WTC11 (cell line): ENCODE data around the gene DCAF6. TPM values are rescaled to one million over a fixed set of nuclear protein-coding genes. Genes with fewer than 3 reads are reported as not detected.

ENCODE experiments used
- ATAC-seq: fragments of 200-7000 bp; cut with Tn5 transposase; 2 replicates; pipeline ENCODE4 v1.10.0; 2021; ENCODE audit warnings: mild to moderate bottlenecking, moderate library complexity
- CTCF ChIA-PET: fragments of 300-600 bp; sonication (Branson Sonifier 250); formaldehyde crosslinking; loops from one replicate; lab custom pipeline; 2021; ENCODE audit warnings: antibody characterized with exemption; lab: Charles Lee
- POLR2A ChIA-PET: fragments of 350-600 bp; sonication (Branson Sonifier 250); formaldehyde crosslinking; loops from one replicate; lab custom pipeline; 2021; ENCODE audit warnings: antibody characterized with exemption; lab: Charles Lee
- DNase-seq: peaks from one replicate; pipeline ENCODE4 v3.0.0; 2021; ENCODE audit warnings: low spot score
- H3K27ac Mint-ChIP-seq: 2 replicates; pipeline ENCODE4 v1.8.0; 2021; ENCODE audit warnings: mixed read lengths
- H3K27me3 Mint-ChIP-seq: 2 replicates; pipeline ENCODE4 v1.8.0; 2021; ENCODE audit warnings: low read depth, mild to moderate bottlenecking, moderate library complexity, mixed read lengths
- H3K36me3 Mint-ChIP-seq: 2 replicates; pipeline ENCODE4 v1.8.0; 2021; ENCODE audit warnings: mixed read lengths
- H3K4me1 Mint-ChIP-seq: 2 replicates; pipeline ENCODE4 v1.8.0; 2022; ENCODE audit warnings: mixed read lengths
- H3K4me3 Mint-ChIP-seq: 2 replicates; pipeline ENCODE4 v1.8.0; 2021; ENCODE audit warnings: mild to moderate bottlenecking, moderate library complexity, mixed read lengths
- H3K9me3 Mint-ChIP-seq: 2 replicates; pipeline ENCODE4 v1.8.0; 2021; ENCODE audit warnings: mixed read lengths
- ATF1 ChIP-seq: sonication (generic); formaldehyde crosslinking; IDR thresholded peaks from 2 replicates; pipeline ENCODE4 v1.8.1; 2023; ENCODE audit warnings: mild to moderate bottlenecking, moderate library complexity, missing genetic modification reagents
- CBFB ChIP-seq: sonication (generic); formaldehyde crosslinking; IDR thresholded peaks from 2 replicates; pipeline ENCODE4 v1.8.1; 2022; ENCODE audit warnings: mild to moderate bottlenecking, low read depth, missing genetic modification reagents
- CREM ChIP-seq: sonication (generic); formaldehyde crosslinking; IDR thresholded peaks from 2 replicates; pipeline ENCODE4 v1.8.1; 2022; ENCODE audit warnings: mild to moderate bottlenecking, missing genetic modification reagents, moderate library complexity
- FOXP1 ChIP-seq: sonication (generic); formaldehyde crosslinking; IDR thresholded peaks from 2 replicates; pipeline ENCODE4 v1.8.0; 2022; ENCODE audit warnings: missing genetic modification reagents, mild to moderate bottlenecking, moderate library complexity, borderline replicate concordance
- GABPB1 ChIP-seq: sonication (generic); formaldehyde crosslinking; IDR thresholded peaks from 2 replicates; pipeline ENCODE4 v1.8.1; 2023; ENCODE audit warnings: mild to moderate bottlenecking, missing genetic modification reagents
- IRF2 ChIP-seq: sonication (generic); formaldehyde crosslinking; IDR thresholded peaks from 2 replicates; pipeline ENCODE4 v1.8.0; 2022; ENCODE audit warnings: low read depth, missing genetic modification reagents, borderline replicate concordance
- MLX ChIP-seq: sonication (generic); formaldehyde crosslinking; IDR thresholded peaks from 2 replicates; pipeline ENCODE4 v1.8.1; 2023; ENCODE audit warnings: mild to moderate bottlenecking, missing genetic modification reagents, moderate library complexity
- NFE2L1 ChIP-seq: sonication (generic); formaldehyde crosslinking; IDR thresholded peaks from 2 replicates; pipeline ENCODE4 v1.8.1; 2023; ENCODE audit warnings: missing genetic modification reagents
- SOX15 ChIP-seq: fragments of 250-450 bp; sonication (Bioruptor Pico); IDR thresholded peaks from 2 replicates; pipeline ENCODE4 v1.9.0; 2021; ENCODE audit warnings: mild to moderate bottlenecking
- TEAD4 ChIP-seq: sonication (generic); formaldehyde crosslinking; IDR thresholded peaks from 2 replicates; pipeline ENCODE4 v1.8.0; 2022; ENCODE audit warnings: mild to moderate bottlenecking, missing genetic modification reagents
- ZNF219 ChIP-seq: sonication (generic); formaldehyde crosslinking; IDR thresholded peaks from 2 replicates; pipeline ENCODE4 v1.8.0; 2023; ENCODE audit warnings: missing genetic modification reagents, mild to moderate bottlenecking, borderline replicate concordance
- ZNF232 ChIP-seq: sonication (generic); formaldehyde crosslinking; IDR thresholded peaks from 2 replicates; pipeline ENCODE4 v1.8.0; 2022; ENCODE audit warnings: mild to moderate bottlenecking, missing genetic modification reagents
- ZNF532 ChIP-seq: fragments of 250-450 bp; sonication (Bioruptor Pico); IDR thresholded peaks from 2 replicates; pipeline ENCODE4 v1.9.0; 2021; ENCODE audit warnings: mild to moderate bottlenecking, borderline replicate concordance
- ZNF671 ChIP-seq: fragments of 250-450 bp; sonication (Bioruptor Pico); IDR thresholded peaks from 2 replicates; pipeline ENCODE4 v1.8.0; 2021; ENCODE audit warnings: mild to moderate bottlenecking
- total RNA-seq: library from RNA; stranded (reverse); gene quantifications from 3 replicates; pipeline ENCODE4 v1.2.3, GENCODE V29; 2021
- TF ChIP-seq, protein P1 (sequence below): fragments of 250-450 bp; sonication (Bioruptor Pico); IDR thresholded peaks from 2 replicates; pipeline ENCODE4 v1.8.0; 2021; ENCODE audit warnings: mild to moderate bottlenecking
- TF ChIP-seq, protein P2 (sequence below): sonication (generic); formaldehyde crosslinking; IDR thresholded peaks from 2 replicates; pipeline ENCODE4 v1.8.0; 2022; ENCODE audit warnings: mild to moderate bottlenecking, missing genetic modification reagents
- TF ChIP-seq, protein P3 (sequence below): fragments of 200-600 bp; IDR thresholded peaks from 2 replicates; pipeline ENCODE4 v1.8.0; 2022; ENCODE audit warnings: antibody characterized with exemption
- TF ChIP-seq, protein P4 (sequence below): fragments of 250-450 bp; sonication (Bioruptor Pico); IDR thresholded peaks from 2 replicates; pipeline ENCODE4 v1.9.0; 2021; ENCODE audit warnings: mild to moderate bottlenecking

Gene DCAF6
- total RNA-seq, 1 experiment from 2014 or later: 13.5 TPM

- CTCF ChIA-PET: interaction anchor here (3.1 to 3.2 kb wide), 2 partner anchors 132 to 148 kb away, joined by 10 to 13 read pairs; no protein-coding TSS in a partner anchor
- TF ChIP-seq, protein P1, sequence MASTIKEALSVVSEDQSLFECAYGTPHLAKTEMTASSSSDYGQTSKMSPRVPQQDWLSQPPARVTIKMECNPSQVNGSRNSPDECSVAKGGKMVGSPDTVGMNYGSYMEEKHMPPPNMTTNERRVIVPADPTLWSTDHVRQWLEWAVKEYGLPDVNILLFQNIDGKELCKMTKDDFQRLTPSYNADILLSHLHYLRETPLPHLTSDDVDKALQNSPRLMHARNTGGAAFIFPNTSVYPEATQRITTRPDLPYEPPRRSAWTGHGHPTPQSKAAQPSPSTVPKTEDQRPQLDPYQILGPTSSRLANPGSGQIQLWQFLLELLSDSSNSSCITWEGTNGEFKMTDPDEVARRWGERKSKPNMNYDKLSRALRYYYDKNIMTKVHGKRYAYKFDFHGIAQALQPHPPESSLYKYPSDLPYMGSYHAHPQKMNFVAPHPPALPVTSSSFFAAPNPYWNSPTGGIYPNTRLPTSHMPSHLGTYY (CRISPR knock-in tag): no peak
- TF ChIP-seq, protein P2, sequence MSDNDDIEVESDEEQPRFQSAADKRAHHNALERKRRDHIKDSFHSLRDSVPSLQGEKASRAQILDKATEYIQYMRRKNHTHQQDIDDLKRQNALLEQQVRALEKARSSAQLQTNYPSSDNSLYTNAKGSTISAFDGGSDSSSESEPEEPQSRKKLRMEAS: no peak
- TF ChIP-seq ZNF232 (CRISPR knock-in tag) (no peak), NFE2L1 (CRISPR knock-in tag) (no peak), FOXP1 (CRISPR knock-in tag) (no peak), ZNF671 (CRISPR knock-in tag) (no peak), IRF2 (CRISPR knock-in tag) (no peak), TEAD4 (CRISPR knock-in tag) (no peak), MLX (no peak)
- TF ChIP-seq, protein P3, sequence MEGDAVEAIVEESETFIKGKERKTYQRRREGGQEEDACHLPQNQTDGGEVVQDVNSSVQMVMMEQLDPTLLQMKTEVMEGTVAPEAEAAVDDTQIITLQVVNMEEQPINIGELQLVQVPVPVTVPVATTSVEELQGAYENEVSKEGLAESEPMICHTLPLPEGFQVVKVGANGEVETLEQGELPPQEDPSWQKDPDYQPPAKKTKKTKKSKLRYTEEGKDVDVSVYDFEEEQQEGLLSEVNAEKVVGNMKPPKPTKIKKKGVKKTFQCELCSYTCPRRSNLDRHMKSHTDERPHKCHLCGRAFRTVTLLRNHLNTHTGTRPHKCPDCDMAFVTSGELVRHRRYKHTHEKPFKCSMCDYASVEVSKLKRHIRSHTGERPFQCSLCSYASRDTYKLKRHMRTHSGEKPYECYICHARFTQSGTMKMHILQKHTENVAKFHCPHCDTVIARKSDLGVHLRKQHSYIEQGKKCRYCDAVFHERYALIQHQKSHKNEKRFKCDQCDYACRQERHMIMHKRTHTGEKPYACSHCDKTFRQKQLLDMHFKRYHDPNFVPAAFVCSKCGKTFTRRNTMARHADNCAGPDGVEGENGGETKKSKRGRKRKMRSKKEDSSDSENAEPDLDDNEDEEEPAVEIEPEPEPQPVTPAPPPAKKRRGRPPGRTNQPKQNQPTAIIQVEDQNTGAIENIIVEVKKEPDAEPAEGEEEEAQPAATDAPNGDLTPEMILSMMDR: no peak
- TF ChIP-seq, all 79 proteins: peak for 0
- POLR2A ChIA-PET: interaction anchor here (1.7 to 2.1 kb wide), 2 partner anchors 21 to 115 kb away, joined by 6 to 14 read pairs; partner anchors contain the start of gene ADCY10
- ATAC-seq (no peak), DNase-seq (no peak)
- Mint-ChIP-seq H3K36me3 (no peaks in the 10 kb centered on the region), H3K9me3 (no peaks in the 10 kb centered on the region), H3K4me1 (peaks cover 21% of the 10 kb centered on the region), H3K4me3 (peak overlapping the region; percentile 92), H3K27me3 (no peaks in the 10 kb centered on the region), H3K27ac (peak overlapping the region; percentile 97; the same call in 1 of the 2 replicates)
Observed at GRCh38 chr1:167934426-167935215, 1.9 kb upstream of the DCAF6 start.

DNA sequence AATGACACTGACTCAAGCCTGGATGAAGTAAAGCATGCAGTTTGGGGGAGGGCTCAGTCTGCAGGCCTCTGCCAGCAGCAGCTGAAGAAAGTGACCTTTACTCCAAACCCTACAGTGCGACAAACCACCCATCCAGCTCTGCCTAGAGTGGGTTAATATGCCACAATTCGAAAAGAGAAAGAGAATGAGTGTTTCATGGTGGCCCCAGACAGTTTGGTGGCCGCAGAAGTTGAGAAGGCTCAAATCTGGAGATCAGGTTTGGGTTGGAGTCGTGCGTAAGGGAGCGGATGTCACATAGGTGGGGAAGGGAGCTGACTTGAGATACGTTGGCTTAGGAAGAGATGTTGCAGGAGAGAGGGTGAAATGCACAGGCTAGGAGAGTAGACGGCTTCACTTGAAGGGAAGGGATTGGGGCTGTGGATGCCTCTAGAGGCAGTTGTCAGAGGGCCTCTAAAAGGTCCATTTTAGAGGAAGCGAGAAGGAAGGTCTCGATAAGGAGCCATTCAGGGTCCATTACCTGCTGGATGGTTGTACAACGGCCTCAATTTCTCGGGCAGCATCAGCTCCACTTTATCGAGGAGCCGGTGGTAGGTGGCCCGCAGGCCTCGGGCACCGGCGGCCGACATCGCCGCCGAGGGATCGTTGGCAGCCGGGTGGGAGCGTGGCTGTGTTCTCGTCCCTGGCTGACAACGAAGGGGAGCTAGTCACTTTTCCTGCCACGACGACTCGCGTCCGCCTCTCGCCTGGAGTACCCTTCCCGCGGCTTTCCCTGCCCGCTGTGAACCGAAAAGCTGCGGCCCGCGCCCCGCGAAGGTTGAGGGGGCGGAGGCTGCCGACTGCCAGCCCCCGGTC is 1.0 kb upstream of the DCAF6 start:
- Mint-ChIP-seq H3K36me3 (no peaks in the 10 kb centered on the region), H3K27me3 (no peaks in the 10 kb centered on the region), H3K27ac (peak overlapping the region; percentile 97), H3K9me3 (no peaks in the 10 kb centered on the region), H3K4me3 (peak overlapping the region; percentile 92), H3K4me1 (peaks cover 21% of the 10 kb centered on the region)
- CTCF ChIA-PET: interaction anchor here (1.0 to 3.2 kb wide), 5 partner anchors 30 to 222 kb away, joined by 3 to 13 read pairs (median 4); no protein-coding TSS in a partner anchor
- ATAC-seq: peak; percentile 10
- POLR2A ChIA-PET: interaction anchor here (0.6 to 2.1 kb wide), 8 partner anchors 9 to 198 kb away, joined by 3 to 14 read pairs (median 4); partner anchors contain the start of gene ADCY10
- DNase-seq: no peak
- TF ChIP-seq ATF1 (CRISPR knock-in tag): no peak
- TF ChIP-seq, protein P1 (CRISPR knock-in tag): no peak
- no peak for TF ChIP-seq MLX
- TF ChIP-seq GABPB1 (CRISPR knock-in tag): no peak
- TF ChIP-seq CREM (CRISPR knock-in tag): no peak
- no peak for TF ChIP-seq ZNF532
- TF ChIP-seq, protein P4, sequence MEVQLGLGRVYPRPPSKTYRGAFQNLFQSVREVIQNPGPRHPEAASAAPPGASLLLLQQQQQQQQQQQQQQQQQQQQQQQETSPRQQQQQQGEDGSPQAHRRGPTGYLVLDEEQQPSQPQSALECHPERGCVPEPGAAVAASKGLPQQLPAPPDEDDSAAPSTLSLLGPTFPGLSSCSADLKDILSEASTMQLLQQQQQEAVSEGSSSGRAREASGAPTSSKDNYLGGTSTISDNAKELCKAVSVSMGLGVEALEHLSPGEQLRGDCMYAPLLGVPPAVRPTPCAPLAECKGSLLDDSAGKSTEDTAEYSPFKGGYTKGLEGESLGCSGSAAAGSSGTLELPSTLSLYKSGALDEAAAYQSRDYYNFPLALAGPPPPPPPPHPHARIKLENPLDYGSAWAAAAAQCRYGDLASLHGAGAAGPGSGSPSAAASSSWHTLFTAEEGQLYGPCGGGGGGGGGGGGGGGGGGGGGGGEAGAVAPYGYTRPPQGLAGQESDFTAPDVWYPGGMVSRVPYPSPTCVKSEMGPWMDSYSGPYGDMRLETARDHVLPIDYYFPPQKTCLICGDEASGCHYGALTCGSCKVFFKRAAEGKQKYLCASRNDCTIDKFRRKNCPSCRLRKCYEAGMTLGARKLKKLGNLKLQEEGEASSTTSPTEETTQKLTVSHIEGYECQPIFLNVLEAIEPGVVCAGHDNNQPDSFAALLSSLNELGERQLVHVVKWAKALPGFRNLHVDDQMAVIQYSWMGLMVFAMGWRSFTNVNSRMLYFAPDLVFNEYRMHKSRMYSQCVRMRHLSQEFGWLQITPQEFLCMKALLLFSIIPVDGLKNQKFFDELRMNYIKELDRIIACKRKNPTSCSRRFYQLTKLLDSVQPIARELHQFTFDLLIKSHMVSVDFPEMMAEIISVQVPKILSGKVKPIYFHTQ (CRISPR knock-in tag): no peak
- TF ChIP-seq ZNF219 (CRISPR knock-in tag): no peak
- no peak for TF ChIP-seq SOX15 (CRISPR knock-in tag)
- no peak for TF ChIP-seq CBFB (CRISPR knock-in tag)
